T-helper 17 cell (primary cell): ENCODE measurements around the gene GPX4. TPM values are rescaled to one million over a fixed set of nuclear protein-coding genes. Genes with fewer than 3 reads are reported as not detected.

ENCODE experiments used
- ATAC-seq: fragments of 150-1000 bp; cut with Tn5 transposase; 2 replicates; pipeline ENCODE4 v1.10.0; 2021; ENCODE audit warnings: mild to moderate bottlenecking, moderate library complexity
- DNase-seq, 3 donors: peaks; one replicate each; pipeline versions ENCODE4 v3.0.0 to v3.0.0-alpha.2; 2020 to 2021
- H3K9me3 ChIP-seq: one replicate; pipeline ENCODE4 v1.7.0; 2013; ENCODE audit warnings: low read length, mild to moderate bottlenecking; ENCODE audit not compliant: control insufficient read depth, poor library complexity, severe bottlenecking
- H3K27ac Mint-ChIP-seq: one replicate; pipeline ENCODE4 v1.8.0; 2022; ENCODE audit warnings: mild to moderate bottlenecking, moderate library complexity, mixed read lengths
- H3K27me3 Mint-ChIP-seq: one replicate; pipeline ENCODE4 v1.8.0; 2022; ENCODE audit warnings: mixed read lengths
- H3K36me3 Mint-ChIP-seq: one replicate; pipeline ENCODE4 v1.8.0; 2022; ENCODE audit warnings: low read depth, mixed read lengths
- H3K4me1 Mint-ChIP-seq: one replicate; pipeline ENCODE4 v1.8.0; 2022; ENCODE audit warnings: mild to moderate bottlenecking, mixed read lengths
- H3K4me3 Mint-ChIP-seq: one replicate; pipeline ENCODE4 v1.8.0; 2022; ENCODE audit warnings: mild to moderate bottlenecking, moderate library complexity, mixed read lengths
- total RNA-seq, 4 donors: library from RNA in 2 of 4; stranded (reverse) in 2 of 4; gene quantifications; one replicate each; pipeline ENCODE4 v1.2.3 and lab custom pipeline; 2022 to 2026

The GPX4 gene
- total RNA-seq, 2 donors from 2014 or later, result 184 to 187 TPM

- Mint-ChIP-seq H3K4me3 (no peak overlapping the region), H3K27ac (no peak overlapping the region), H3K4me1 (peaks cover 10% of the 10 kb centered on the region), H3K36me3 (peaks cover 7% of the 10 kb centered on the region), H3K27me3 (no peaks in the 10 kb centered on the region)
- DNase-seq, result no peak
- H3K9me3 ChIP-seq, result no peaks in the 10 kb centered on the region
- no peak for ATAC-seq
Observed at GRCh38 chr19:1146858-1147780, 43.3 kb downstream of the GPX4 start.

- Mint-ChIP-seq H3K27ac (no peak overlapping the region), H3K4me1 (peaks cover 10% of the 10 kb centered on the region), H3K4me3 (no peak overlapping the region), H3K27me3 (no peaks in the 10 kb centered on the region), H3K36me3 (peaks cover 7% of the 10 kb centered on the region)
- ATAC-seq (no peak), DNase-seq (no peak)
- H3K9me3 ChIP-seq, result no peaks in the 10 kb centered on the region
Observed at GRCh38 chr19:1147934-1148549, 44.2 kb downstream of the GPX4 start.

- no peaks in the 10 kb centered on the region for H3K27me3 Mint-ChIP-seq
- H3K9me3 ChIP-seq, result no peaks in the 10 kb centered on the region
- no peak overlapping the region for H3K4me3 Mint-ChIP-seq
- H3K27ac Mint-ChIP-seq, result no peak overlapping the region
- no peak for ATAC-seq
- H3K4me1 Mint-ChIP-seq, result peaks cover 9% of the 10 kb centered on the region
- DNase-seq, result no peak
- peaks cover 5% of the 10 kb centered on the region for H3K36me3 Mint-ChIP-seq
Observed at GRCh38 chr19:1149259-1150045, 45.7 kb downstream of the GPX4 start.

GRCh38 chr19:1150333-1151036 lies 46.7 kb downstream of the GPX4 start:
- no peaks in the 10 kb centered on the region for H3K9me3 ChIP-seq
- H3K4me3 Mint-ChIP-seq, result no peak overlapping the region
- ATAC-seq (no peak), DNase-seq (no peak)
- H3K27ac Mint-ChIP-seq, result no peak overlapping the region
- H3K36me3 Mint-ChIP-seq, result no peaks in the 10 kb centered on the region
- H3K4me1 Mint-ChIP-seq, result peaks cover 4% of the 10 kb centered on the region
- H3K27me3 Mint-ChIP-seq, result no peaks in the 10 kb centered on the region

GRCh38 chr19:1151037-1151724 lies 47.4 kb downstream of the GPX4 start:
- Mint-ChIP-seq H3K27me3 (no peaks in the 10 kb centered on the region), H3K36me3 (no peaks in the 10 kb centered on the region), H3K4me3 (no peak overlapping the region), H3K27ac (peak overlapping the region; percentile 24), H3K4me1 (peaks cover 2% of the 10 kb centered on the region)
- ATAC-seq (no peak), DNase-seq (no peak)
- no peaks in the 10 kb centered on the region for H3K9me3 ChIP-seq

- H3K4me3 Mint-ChIP-seq, result no peak overlapping the region
- no peaks in the 10 kb centered on the region for H3K27me3 Mint-ChIP-seq
- DNase-seq (no peak), ATAC-seq (no peak)
- no peaks in the 10 kb centered on the region for H3K36me3 Mint-ChIP-seq
- peaks cover 2% of the 10 kb centered on the region for H3K4me1 Mint-ChIP-seq
- peak overlapping the region; percentile 24 for H3K27ac Mint-ChIP-seq
- H3K9me3 ChIP-seq, result no peaks in the 10 kb centered on the region
Observed at GRCh38 chr19:1151917-1152587, 48.3 kb downstream of the GPX4 start.

- Mint-ChIP-seq H3K4me3 (no peak overlapping the region), H3K4me1 (peaks cover 2% of the 10 kb centered on the region), H3K36me3 (no peaks in the 10 kb centered on the region), H3K27me3 (no peaks in the 10 kb centered on the region), H3K27ac (no peak overlapping the region)
- H3K9me3 ChIP-seq, result no peaks in the 10 kb centered on the region
- ATAC-seq, result no peak
- DNase-seq, result no peak
Observed at GRCh38 chr19:1153891-1154730, 50.3 kb downstream of the GPX4 start.

- no peak for ATAC-seq
- no peaks in the 10 kb centered on the region for H3K4me1 Mint-ChIP-seq
- DNase-seq, result no peak
- no peaks in the 10 kb centered on the region for H3K9me3 ChIP-seq
- H3K4me3 Mint-ChIP-seq, result no peak overlapping the region
- H3K27ac Mint-ChIP-seq, result no peak overlapping the region
- H3K36me3 Mint-ChIP-seq, result no peaks in the 10 kb centered on the region
- H3K27me3 Mint-ChIP-seq, result no peaks in the 10 kb centered on the region
Observed at GRCh38 chr19:1154731-1155351, 51.0 kb downstream of the GPX4 start.

GRCh38 chr19:1155352-1156304 lies 51.8 kb downstream of the GPX4 start:
- Mint-ChIP-seq H3K4me3 (no peak overlapping the region), H3K36me3 (no peaks in the 10 kb centered on the region), H3K4me1 (peaks cover under 1% of the 10 kb centered on the region), H3K27me3 (no peaks in the 10 kb centered on the region), H3K27ac (no peak overlapping the region)
- DNase-seq, result no peak
- no peak for ATAC-seq
- no peaks in the 10 kb centered on the region for H3K9me3 ChIP-seq
